ENCODE measurements around the gene LSMEM2. TPM values are rescaled to one million over a fixed set of nuclear protein-coding genes. Genes with fewer than 3 reads are reported as not detected.
"Not testable (repeated sequence)": the region's sequence is repeated elsewhere in the genome, so short reads cannot be mapped to it uniquely, and the experiment has no call there.

LSMEM2 gene
- total RNA-seq, 1 donor from 2014 or later = not detected

DNA sequence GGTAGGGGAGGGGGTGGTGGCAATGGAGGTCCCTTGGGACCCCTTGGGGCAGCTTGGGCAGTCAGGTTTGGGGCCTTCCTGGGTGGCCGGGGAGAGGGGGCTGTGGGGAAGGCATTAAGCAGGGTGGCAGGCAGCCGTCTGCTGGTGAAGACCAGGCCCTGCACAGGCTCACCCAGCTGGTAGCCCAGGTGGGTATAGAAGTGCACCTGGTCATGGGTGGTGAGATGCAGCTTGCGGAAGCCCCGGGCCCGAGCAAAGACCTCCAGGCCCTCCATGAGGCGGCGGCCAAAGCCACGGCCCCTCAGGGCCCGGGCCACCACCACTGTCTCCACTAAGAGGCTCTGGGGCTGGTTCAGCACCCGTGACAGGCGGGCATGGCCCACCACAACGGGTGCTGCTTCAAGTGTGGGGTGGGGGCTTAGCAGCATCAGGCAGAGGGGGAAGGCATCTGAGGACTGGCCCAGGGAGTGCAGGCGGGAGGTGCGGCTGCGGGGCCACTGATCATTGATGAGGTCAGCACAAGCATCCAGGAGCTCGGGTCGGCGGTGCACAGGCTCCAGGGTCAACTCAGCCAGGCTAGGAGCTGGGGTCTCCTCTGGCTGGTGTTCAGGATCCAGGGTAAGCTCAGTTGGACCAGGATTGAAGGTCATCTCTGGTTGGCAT, 18.0 kb downstream of the LSMEM2 start:
- Mint-ChIP-seq H3K27me3 (no peaks in the 10 kb centered on the region), H3K4me3 (no peak overlapping the region), H3K27ac (no peak overlapping the region), H3K4me1 (peaks cover 29% of the 10 kb centered on the region), H3K9me3 (no peaks in the 10 kb centered on the region), H3K36me3 (ENCODE audit: low read depth) (peaks cover 2% of the 10 kb centered on the region)
- peak; percentile 58 for DNase-seq
- intact Hi-C loops (cut with micrococcal nuclease) = loop anchor here (5.0 to 10.0 kb wide), 2 partner anchors 315 to 622 kb away; partner anchors contain the start of genes APEH and CISH

DNA sequence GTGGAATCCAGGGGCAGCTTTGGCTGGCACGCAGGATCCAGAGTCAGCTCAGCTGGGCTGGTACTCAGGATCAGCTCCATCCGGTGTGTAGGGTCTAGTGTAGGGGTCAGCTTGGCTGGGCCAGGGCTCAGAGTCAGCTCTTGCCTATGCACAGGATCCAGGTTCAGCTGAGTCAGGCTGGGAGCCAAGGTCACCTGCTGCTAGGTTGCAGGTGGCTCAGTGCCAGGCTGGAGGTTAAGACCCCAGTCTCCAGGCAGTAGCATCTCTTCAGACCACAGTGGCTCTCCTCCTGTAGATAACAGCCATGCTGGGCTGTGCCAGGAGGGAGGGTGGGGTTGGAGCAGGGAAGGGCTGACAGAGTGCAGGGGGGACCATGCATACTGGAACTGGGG, 18.5 kb downstream of the LSMEM2 start:
- peaks cover 2% of the 10 kb centered on the region for H3K36me3 Mint-ChIP-seq (ENCODE audit: low read depth)
- H3K4me3 Mint-ChIP-seq = peak overlapping the region; percentile 99
- intact Hi-C loops (cut with micrococcal nuclease) = loop anchor here (5.0 to 10.0 kb wide), 2 partner anchors 315 to 623 kb away; partner anchors contain the start of genes APEH and CISH
- H3K27ac Mint-ChIP-seq = no peak overlapping the region
- H3K27me3 Mint-ChIP-seq = no peaks in the 10 kb centered on the region
- H3K9me3 Mint-ChIP-seq = no peaks in the 10 kb centered on the region
- peak; percentile 59 for DNase-seq
- peaks cover 29% of the 10 kb centered on the region for H3K4me1 Mint-ChIP-seq

DNA sequence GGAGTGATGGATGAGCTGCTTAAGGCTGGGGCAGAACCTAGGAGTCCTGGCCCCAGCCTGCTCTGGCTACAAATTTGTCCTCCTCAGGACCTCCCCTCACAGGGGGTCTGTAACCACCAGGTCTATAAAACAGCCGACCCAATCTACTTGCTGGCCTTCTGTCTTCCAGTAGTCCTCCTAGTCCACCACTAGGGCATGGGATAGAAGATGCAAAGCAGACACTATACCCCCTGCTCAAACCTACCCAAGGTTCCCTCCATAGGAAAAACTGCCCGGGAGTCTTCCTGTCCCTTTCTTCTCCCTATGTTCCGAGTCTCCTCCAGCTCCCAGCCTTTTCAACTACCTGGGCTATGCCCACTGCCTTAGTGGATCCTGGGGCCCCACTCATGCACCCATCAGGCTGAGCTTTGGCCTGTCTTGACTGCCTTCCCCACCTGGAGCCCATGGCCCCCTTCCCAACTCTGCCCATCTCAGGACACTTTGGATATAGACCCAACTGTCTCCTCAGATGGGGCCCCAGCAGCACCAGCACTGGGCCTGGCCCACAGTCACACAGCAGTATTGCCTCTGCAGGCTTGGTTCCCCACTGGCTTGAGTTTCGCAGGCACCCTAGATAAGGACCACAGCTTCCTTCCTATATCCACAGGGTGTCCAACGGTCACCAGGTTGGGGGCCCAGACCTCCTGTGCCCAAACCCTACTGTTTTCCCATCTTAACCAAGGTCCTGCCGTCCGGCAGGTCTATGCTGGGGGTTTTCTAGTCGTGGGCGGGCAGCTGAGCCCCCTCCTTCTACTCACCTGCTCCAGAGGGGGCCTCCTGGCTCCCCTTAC, 19.2 kb downstream of the LSMEM2 start:
- H3K36me3 Mint-ChIP-seq (ENCODE audit: low read depth) = peaks cover 2% of the 10 kb centered on the region
- intact Hi-C loops (cut with micrococcal nuclease) = loop anchor here (2.0 to 10.0 kb wide), 3 partner anchors 53 to 623 kb away; partner anchors contain the start of genes APEH, CISH, CYB561D2 and NPRL2
- H3K4me3 Mint-ChIP-seq = peak overlapping the region; percentile 99
- H3K9me3 Mint-ChIP-seq = no peaks in the 10 kb centered on the region
- peak overlapping the region; percentile 98 for H3K27ac Mint-ChIP-seq
- peak; percentile 73 for DNase-seq
- peaks cover 22% of the 10 kb centered on the region for H3K4me1 Mint-ChIP-seq
- H3K27me3 Mint-ChIP-seq = no peaks in the 10 kb centered on the region

DNA sequence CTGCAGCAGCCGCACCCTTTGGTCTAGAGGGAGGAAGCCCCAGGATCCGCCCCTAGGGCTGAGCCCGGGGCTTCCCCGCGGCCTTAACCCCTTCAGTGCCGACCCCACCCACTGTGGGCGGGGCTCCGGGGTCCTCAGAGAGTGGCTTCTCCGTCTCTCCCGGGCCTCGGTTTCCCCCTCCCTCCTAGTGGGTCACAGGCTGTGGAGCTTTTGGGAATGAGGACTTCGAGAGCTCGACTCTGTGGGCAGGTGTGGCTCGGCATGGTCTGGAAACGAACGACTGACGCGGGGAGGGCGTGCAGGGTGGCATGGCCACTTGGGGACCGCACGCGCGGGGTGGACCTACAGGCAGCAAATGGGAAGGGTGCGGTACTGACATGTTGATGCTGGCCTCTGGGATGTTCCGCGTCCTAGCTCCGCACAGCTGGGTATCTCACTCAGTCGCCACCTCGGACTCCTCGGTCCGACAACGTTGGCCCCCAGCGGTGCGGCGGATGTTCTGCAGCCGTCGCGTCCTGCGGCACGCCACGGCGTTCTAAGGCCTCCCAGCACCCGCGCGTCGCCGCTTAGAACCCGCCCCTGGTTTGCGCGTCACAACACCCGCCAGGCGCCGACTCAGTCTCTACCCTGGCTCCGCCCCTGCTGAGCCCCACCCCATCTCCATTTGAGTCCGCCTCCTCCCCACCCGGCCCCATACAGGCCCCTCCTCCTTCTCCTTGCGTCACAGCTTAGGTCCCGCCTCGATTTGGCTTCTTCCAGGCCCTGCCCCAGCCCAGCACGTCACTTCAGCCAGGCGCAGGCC, 20.1 kb downstream of the LSMEM2 start, which contains the start of the genes HYAL3 and NAA80:
HYAL3 (minus strand) TSS at position 570 of the 802 bp plus-strand sequence. CDS start 3,803 bp downstream, outside the sequence.
NAA80 (minus strand) TSS at position 570 of the 802 bp plus-strand sequence. CDS start 1,942 bp downstream, outside the sequence.
- peak within 1 kb of the TSS; percentile 98 for H3K27ac Mint-ChIP-seq
- peaks cover 22% of the 10 kb centered on the region for H3K4me1 Mint-ChIP-seq
- peak; percentile 100 for DNase-seq
- H3K36me3 Mint-ChIP-seq (ENCODE audit: low read depth) = peaks cover 2% of the 10 kb centered on the region
- peak within 1 kb of the TSS; percentile 99 for H3K4me3 Mint-ChIP-seq
- no peaks in the 10 kb centered on the region for H3K27me3 Mint-ChIP-seq
- intact Hi-C loops (cut with micrococcal nuclease) = loop anchor here (1.0 to 10.0 kb wide), 6 partner anchors 22 to 624 kb away; partner anchors contain the start of genes APEH, CISH, CYB561D2 and NPRL2
- no peaks in the 10 kb centered on the region for H3K9me3 Mint-ChIP-seq

DNA sequence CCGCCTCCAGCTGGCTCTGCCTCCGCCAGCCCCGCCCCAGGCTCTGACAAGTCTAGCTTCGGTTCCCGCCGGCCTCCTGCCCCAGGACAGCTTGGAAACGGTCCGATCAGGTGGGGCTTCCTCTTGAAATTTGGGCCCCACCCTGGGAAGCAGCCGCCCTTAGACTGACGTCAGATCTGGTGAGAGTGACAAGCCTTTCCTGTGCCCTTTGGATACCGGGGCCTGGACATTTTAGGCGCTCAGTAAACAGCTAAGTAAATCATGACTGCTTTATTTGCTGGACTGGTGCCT, 20.7 kb downstream of the LSMEM2 start:
- Mint-ChIP-seq H3K9me3 (no peaks in the 10 kb centered on the region), H3K4me3 (peak overlapping the region; percentile 99), H3K36me3 (ENCODE audit: low read depth) (peaks cover 2% of the 10 kb centered on the region), H3K4me1 (peaks cover 22% of the 10 kb centered on the region), H3K27me3 (no peaks in the 10 kb centered on the region), H3K27ac (peak overlapping the region; percentile 98)
- intact Hi-C loops (cut with micrococcal nuclease) = loop anchor here (1.0 to 10.0 kb wide), 6 partner anchors 22 to 625 kb away; partner anchors contain the start of genes APEH, CISH, CYB561D2 and NPRL2
- DNase-seq = no peak

DNA sequence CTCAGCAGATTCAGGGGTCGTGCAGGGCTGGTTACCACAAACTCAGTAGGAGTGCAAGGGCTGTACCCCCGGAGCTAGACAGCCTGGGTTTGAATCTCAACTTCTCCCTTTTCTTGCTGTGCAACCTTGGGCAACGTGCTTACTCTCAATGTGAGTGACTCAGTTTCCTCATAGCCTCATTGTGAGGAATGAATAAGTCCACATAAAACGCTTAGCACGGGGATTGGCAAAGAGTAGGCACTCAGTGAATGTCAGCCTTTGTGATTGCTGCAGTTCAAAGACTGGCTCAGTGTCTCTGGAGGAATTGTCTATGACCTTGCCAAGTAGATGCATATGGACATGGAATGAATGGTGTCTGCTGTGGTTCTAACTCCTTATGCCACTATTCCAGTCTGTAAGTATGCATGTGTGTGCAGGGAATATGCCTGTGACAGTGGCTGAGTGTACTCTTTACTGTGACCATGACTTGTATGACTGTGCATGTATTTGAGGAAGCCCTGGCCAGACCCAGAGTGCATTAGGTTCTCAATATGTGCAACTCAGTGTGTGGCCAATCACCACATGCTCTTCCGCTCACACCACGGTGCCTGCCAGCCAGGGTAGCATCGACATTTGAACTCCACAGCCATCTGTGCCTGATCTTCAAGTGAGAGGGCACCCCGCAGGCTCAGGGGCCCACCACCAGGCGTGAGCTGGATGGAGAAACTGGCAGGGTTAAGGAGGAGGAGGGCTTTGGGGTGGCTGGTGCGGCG, 21.2 kb downstream of the LSMEM2 start:
- no peaks in the 10 kb centered on the region for H3K27me3 Mint-ChIP-seq
- no peaks in the 10 kb centered on the region for H3K9me3 Mint-ChIP-seq
- intact Hi-C loops (cut with micrococcal nuclease) = loop anchor here (1.0 to 10.0 kb wide), 6 partner anchors 21 to 625 kb away; partner anchors contain the start of genes APEH, CISH, CYB561D2 and NPRL2
- no peak for DNase-seq
- peak overlapping the region; percentile 99 for H3K4me3 Mint-ChIP-seq
- H3K27ac Mint-ChIP-seq = peak overlapping the region; percentile 98
- peaks cover 2% of the 10 kb centered on the region for H3K36me3 Mint-ChIP-seq (ENCODE audit: low read depth)
- H3K4me1 Mint-ChIP-seq = peaks cover 22% of the 10 kb centered on the region

DNA sequence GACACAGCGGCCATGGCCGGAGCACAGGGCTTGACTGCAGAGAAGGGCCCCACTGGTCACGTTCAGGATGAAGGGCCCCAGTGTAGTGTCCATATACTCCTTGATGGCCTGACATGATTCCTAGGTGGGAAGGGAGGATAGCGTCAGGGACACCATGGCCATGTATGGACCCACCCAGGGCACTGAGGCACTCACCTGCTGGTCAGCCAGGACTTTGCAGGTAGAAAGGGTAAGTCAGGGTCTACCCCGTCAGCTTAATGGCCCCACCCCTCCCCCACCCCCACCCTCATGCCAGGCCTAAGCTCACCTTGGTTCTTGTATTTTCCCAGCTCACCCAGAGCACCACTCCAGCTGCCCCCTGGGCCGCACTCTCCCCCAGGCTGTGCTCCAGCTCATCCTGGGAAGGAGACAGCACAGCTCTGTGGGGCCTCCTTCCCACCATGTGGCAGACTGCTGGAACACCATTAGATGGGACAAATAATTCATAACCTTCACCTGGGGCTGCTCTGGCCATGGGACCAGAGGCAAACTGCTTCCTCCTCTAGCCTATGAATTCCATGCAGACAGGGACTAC, 21.9 kb downstream of the LSMEM2 start:
- DNase-seq = no peak
- no peaks in the 10 kb centered on the region for H3K9me3 Mint-ChIP-seq
- no peaks in the 10 kb centered on the region for H3K27me3 Mint-ChIP-seq
- H3K27ac Mint-ChIP-seq = peak overlapping the region; percentile 98
- intact Hi-C loops (cut with micrococcal nuclease) = no loop called here
- peaks cover 22% of the 10 kb centered on the region for H3K4me1 Mint-ChIP-seq
- H3K4me3 Mint-ChIP-seq = peak overlapping the region; percentile 99
- H3K36me3 Mint-ChIP-seq (ENCODE audit: low read depth) = peaks cover 2% of the 10 kb centered on the region

DNA sequence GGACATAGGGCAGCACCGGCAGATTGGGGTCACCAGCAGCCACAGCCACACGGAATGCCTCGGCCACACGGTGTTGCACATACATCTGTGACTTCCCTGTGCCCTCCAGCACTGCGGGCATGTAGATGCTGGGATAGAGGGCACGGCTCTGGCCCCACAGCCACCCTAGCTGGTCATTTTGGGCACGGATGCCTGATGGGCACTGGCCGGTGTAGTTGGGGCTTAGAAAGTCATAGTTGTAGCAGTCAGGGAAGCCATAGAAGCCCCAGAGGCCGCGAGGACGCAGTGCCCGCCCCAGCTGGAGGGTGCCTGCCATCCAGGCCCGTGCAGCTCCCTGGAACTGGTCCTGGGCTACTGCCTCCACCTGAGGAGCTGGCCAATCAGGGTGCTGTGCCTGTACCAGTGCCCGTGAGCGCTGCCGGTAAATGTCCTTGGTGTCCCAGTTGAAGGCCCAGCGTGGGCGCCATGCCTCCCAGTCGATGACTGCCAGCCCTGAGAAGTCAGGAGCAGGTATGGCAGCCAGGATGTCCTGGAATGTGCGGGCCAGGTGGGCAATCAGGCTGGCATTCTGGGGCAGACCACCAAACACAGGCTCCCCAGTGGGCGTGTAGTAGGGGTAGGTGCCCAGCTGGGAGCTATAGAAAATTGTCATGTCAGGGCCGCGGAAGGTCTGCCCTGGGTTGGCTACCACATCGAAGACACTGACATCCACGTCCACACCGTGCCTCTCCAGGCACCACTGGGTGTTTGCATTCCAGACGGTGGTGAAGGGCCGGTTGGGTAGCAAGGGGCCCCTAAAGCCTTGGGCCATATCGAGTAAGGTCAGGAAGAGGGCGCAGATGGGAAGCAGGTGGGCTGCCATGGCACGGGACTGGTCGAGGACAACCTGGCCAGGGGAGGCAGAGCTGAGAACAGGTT, 23.5 kb downstream of the LSMEM2 start:
- Mint-ChIP-seq H3K36me3 (ENCODE audit: low read depth) (no peaks in the 10 kb centered on the region), H3K9me3 (no peaks in the 10 kb centered on the region), H3K4me3 (no peak overlapping the region), H3K4me1 (peaks cover 22% of the 10 kb centered on the region), H3K27ac (no peak overlapping the region), H3K27me3 (no peaks in the 10 kb centered on the region)
- DNase-seq = no peak
- intact Hi-C loops (cut with micrococcal nuclease) = no loop called here

DNA sequence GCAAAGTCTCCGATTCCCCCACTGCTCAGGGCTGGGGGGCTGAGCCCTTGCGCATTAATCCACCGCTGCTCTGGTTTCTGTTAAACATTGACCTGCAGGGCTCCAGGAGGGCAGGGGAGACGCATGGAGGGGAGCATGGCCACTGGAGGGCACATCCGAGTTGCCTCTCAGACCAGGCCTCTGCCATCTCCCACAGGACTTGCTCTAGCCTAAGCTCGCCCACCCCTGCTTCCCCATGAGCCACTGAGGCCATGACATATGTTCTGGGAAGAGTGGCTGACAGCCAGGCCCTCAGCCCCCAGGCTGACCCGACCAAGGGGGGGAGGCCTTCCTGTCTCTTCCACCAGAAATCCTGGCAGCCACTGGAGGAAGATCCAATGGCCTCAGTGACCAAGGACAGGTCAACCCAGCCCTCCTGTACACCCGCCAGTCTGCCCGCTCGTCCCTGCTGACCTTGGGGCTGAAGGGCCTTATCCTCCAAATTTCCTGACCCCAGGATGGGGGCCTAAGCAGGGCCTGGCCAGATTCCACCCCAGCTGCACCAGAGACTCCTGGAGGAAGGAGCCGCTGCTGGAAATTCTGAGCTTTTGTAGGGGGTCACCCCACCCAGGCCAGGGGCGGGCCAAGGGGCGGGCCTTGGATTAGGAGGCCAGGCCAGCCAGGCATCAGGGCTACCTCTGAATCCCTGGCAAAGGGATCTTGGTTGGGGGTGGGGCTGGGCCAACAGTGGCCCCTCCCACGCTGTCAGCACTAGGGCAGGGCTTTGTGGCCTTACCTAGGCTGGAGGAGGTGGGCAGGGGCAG, 24.3 kb downstream of the LSMEM2 start, which contains the start of gene HYAL1:
HYAL1 (minus strand) TSS at position 562 of the 803 bp plus-strand sequence. CDS start 618 bp downstream, outside the sequence.
- Mint-ChIP-seq H3K36me3 (ENCODE audit: low read depth) (no peaks in the 10 kb centered on the region), H3K9me3 (no peaks in the 10 kb centered on the region)

DNA sequence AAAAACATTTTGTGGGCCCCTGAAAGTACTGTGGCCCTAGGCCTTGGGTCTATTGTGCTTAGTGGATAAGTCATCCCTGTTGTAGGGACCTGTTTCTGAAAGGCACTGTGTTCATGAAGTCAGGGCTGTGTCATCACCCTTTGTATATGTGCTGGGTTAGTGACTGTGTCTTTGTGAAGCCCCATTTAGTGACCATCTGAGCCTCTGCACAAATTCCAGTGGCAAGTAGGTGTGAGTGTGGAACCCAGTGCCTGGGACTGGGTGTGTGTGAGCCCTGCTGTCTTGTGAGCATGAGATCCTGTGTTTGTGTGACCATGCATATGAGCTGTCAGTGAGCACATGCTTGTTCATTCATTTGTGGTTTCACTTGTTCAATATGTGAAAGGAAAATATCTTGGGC, 25.7 kb downstream of the LSMEM2 start:
- intact Hi-C loops (cut with micrococcal nuclease) = no loop called here
- no peak overlapping the region for H3K4me3 Mint-ChIP-seq
- no peaks in the 10 kb centered on the region for H3K36me3 Mint-ChIP-seq (ENCODE audit: low read depth)
- H3K27me3 Mint-ChIP-seq = no peaks in the 10 kb centered on the region
- no peak for DNase-seq
- H3K4me1 Mint-ChIP-seq = peaks cover 14% of the 10 kb centered on the region
- no peak overlapping the region for H3K27ac Mint-ChIP-seq
- H3K9me3 Mint-ChIP-seq = no peaks in the 10 kb centered on the region

More for the DNA sequence above, 24.3 kb downstream of the LSMEM2 start, which contains the start of gene HYAL1:
- Mint-ChIP-seq H3K4me1 (peaks cover 19% of the 10 kb centered on the region), H3K27me3 (no peaks in the 10 kb centered on the region), H3K27ac (no peak within 1 kb of the TSS), H3K4me3 (no peak within 1 kb of the TSS)
- peak; percentile 57 for DNase-seq
- intact Hi-C loops (cut with micrococcal nuclease) = no loop called here

DNA sequence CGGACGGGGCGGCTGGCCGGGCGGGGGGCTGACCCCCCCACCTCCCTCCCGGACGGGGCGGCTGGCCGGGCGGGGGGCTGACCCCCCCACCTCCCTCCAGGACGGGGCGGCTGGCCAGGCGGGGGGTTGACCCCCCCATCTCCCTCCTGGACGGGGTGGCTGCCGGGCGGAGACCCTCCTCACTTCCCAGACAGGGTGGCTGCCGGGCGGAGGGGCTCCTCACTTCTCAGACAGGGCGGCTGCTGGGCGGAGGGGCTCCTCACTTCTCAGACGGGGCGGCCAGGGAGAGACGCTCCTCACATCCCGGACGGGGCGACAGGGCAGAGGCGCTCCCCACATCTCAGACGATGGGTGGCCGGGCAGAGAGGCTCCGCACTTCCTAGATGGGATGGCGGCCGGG, 33.2 kb downstream of the LSMEM2 start:
- H3K27me3 Mint-ChIP-seq; H3K4me3 Mint-ChIP-seq; H3K27ac Mint-ChIP-seq; DNase-seq; intact Hi-C loops (cut with micrococcal nuclease); H3K9me3 Mint-ChIP-seq: not testable (repeated sequence)
- peaks cover 13% of the 10 kb centered on the region for H3K4me1 Mint-ChIP-seq
- H3K36me3 Mint-ChIP-seq (ENCODE audit: low read depth) = peaks cover 13% of the 10 kb centered on the region

Data from activated CD4-positive, alpha-beta T cell treated with anti-CD3 and anti-CD28 coated beads, Interleukin-2, amount 10 ng/mL, durations not matched to agents 24 days and 14 days (primary cell).